Stimulated activated CD8-positive, alpha-beta memory T cell treated with anti-CD3 and anti-CD28 coated beads, Interleukin-7, amount 100 ng/mL, for 1 hour (primary cell): ENCODE data around the gene VPS37B.

ENCODE experiments used
- DNase-seq, 2 donors: peaks; one replicate each; pipeline ENCODE4 v3.0.0-alpha.2; 2020; ENCODE audit warnings: low read depth in 2 of 2

Gene VPS37B

DNA sequence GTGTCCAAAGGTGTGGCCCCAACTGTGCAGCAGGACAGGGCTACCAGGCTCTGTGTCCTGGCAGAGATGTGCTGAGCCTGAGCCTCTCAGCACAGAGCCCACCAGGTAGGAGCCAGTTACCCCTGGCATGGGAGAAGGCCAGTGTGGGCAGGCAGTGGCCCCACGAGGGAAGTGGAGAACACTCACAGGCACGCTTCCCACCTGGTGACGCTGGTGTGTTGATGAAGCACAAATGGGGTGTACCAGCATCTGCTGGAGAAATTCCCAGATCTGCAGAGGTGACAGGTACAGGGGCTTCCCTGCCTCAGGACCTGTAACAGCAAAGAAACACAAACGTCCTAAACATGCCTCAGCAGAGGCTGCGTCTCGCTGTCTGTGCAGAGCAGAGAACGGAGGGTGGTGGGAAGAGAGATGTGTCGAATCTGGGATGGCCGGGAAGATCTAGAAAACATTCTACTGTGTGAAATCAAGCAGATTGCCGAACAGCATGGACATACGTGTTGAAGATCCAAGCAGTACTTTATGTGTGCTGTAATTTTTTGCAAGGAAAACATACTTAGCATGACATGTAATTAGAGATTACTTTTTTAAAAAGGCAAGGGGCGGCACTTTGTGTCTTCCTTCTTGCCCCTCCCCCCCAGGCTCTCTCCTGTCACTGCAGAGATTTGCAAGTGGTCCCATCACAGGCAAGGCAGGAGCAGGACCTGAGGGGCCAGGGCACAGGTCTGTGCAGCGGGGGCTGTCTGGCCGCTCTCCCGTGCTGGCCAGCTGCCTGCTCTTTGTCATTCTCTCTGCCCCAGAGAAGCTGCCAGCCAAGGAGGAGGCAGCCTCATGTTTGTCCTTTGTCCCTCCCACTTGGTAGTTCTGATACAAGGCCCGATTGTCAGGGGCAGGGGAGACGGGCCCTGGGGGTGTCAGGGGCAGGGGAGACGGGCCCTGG lies 43.3 kb downstream of the VPS37B start:
- DNase-seq: no peak

DNA sequence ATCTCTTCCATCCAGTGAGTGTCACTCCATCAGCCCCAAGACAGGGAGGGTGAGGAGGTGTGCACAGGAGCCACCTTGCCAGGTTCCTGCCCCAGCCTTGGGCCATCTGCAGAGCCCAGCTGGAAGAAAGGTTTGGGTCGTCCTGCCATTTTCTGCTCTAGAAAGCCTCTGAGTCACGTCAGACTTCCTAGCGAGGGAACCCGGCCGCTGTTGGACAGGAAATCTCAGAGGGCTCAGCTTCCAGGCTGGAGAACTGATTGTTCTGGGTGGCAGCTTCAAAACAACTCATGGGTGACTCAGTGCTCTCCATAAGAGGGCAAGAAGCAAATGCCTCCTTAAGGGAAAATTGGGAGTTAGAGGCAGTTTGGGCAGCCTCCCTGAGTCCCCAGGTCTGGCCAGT lies 44.1 kb downstream of the VPS37B start:
- no peak for DNase-seq

GRCh38 chr12:122850695-122851350 lies 45.1 kb downstream of the VPS37B start:
- DNase-seq: no peak

DNA sequence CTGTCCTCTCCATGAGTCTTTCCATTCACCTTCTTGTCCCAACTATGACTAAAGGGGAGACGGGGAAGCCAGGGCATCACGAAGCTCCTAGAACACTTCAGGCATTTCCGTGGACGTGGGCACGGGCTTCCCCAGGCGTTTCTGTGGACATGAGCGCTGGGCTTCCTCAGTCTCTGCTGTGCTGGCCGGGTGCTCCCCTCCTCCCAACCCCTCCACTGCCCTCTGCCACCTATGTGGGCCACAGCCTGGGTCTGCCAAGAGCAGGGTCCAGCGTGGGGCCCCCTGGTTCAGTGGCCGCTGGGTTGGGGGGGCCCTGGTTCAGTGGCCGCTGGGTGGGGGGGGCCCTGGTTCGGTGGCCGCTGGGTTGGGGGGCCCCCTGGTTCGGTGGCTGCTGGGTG lies 45.9 kb downstream of the VPS37B start:
- no peak for DNase-seq

- DNase-seq: no peak
Observed at GRCh38 chr12:122849352-122850047, 46.4 kb downstream of the VPS37B start.

DNA sequence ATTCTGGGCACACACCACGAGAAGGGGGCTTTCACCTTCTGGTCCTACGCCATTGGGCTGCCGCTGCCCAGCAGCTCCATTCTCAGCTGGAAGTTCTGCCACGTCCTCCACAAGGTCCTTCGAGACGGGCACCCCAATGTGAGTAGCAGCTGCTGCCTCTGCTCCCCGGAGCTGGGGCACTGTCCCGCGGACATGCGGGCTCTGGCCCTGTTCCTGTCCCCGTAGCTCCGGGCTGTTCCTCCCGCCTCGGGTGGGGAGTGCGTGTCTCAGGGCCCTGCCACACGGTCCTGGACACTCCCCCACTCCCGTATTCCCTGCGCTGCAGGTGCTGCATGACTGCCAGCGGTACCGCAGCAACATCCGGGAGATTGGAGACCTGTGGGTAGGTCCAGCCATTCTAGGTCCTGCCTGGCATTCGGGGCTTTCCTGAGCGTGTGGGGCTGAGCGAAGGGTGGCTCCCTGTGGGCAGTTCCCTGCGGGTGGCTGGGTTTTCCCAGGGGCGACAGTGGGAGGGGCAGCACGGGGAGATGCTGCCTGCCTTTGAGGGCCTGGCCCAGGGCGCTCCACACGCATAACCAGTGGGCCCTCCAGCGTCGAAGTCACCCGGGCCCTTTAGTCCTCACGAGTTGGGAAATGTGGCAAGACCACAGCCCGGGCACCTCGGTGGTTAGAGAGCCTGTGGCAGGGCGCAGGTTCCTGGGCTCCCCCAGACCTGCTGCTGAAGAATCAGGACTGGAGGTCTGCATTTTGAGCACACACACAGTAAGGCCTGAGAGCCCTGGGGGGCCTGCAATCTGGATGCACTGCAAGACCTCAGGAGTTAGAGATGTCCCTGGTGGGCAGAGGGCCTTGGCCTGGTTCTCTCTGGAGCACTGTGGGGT lies 47.2 kb downstream of the VPS37B start:
- no peak for DNase-seq

DNA sequence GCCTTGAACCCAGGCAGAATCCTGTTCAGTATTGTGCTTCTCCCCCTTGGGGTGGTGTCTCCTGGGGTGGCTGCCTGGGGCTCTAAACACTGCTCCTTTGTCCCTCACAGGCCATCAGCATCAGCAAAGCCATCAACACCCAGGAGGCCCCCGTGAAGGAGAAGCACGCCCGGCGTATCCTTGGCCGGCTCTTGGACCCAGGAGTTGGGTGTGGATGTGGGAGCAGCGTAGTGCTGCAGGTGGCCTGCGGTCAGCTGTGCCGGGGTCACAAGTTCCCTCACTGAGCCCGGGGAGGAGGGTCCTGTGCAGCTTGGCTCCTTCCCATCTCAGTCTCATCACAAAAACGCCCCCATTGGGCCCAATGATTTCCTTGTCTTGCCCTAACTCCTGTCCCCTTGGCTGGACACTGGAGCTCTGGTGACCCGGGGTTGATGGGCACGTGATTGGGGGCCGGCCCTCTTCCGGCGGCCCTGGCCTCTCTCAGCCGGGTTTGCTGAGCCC lies 48.0 kb downstream of the VPS37B start:
- DNase-seq: no peak

DNA sequence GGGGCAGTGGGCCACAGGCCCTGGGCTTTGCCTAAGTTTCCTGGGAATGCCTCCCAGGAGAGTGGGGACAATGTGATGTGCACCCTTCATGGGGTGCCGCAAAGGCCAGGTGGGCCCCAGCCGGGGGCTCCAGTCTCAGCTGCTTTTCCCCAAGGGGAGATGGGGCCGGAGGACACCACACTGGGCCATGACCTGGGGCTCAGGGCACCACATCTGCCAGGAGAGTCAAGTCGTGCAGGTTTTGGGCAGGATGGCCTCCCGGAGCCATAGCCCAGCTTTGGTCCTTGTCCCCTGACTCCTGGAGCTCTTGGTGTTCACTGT lies 48.4 kb downstream of the VPS37B start:
- DNase-seq: no peak

DNA sequence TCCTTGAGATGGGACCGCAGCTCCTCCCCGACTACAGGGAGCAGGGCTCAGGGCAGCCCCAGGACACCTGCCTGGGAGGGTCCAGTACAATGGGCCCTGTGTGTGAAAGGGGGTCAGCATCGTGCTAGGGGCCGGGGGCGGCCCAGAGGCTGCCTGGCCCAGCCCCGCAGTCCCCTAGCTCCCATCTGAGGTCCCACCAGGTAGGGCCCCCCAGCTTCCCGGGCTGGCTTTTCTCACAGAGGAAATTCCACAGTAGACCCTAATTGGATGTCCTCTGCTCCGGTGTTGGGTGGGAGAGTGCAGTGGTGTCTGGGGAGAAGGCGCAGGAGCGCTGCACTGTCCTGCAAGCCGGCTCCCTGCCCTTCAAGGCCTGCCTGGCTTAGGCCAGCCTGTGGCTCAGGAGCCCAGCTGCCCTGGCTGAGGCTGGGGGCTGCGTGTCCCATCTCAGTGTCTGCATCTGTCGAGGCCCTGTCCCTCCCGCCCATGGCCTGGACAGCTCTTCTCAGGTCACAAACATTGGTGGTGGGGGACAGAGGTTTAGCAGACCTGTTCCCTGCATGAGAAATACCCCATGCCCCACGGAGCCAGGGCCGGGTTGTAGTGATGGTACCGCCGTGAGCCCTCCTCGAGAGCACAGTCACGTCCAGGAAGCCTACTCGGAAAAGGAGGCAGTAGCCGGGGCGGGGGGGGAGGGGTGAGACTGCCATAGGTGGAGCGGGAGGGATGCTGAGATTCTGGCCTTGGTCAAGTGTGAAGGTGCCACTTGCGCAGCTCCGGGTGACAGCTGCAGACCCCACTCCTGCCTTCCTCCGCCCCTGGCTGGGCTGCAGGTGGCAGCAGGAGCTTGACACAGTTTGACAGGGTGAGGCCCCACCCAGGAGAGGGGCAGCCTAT lies 49.1 kb downstream of the VPS37B start:
- no peak for DNase-seq

- no peak for DNase-seq
Observed at GRCh38 chr12:122845865-122846621, 49.9 kb downstream of the VPS37B start.

DNA sequence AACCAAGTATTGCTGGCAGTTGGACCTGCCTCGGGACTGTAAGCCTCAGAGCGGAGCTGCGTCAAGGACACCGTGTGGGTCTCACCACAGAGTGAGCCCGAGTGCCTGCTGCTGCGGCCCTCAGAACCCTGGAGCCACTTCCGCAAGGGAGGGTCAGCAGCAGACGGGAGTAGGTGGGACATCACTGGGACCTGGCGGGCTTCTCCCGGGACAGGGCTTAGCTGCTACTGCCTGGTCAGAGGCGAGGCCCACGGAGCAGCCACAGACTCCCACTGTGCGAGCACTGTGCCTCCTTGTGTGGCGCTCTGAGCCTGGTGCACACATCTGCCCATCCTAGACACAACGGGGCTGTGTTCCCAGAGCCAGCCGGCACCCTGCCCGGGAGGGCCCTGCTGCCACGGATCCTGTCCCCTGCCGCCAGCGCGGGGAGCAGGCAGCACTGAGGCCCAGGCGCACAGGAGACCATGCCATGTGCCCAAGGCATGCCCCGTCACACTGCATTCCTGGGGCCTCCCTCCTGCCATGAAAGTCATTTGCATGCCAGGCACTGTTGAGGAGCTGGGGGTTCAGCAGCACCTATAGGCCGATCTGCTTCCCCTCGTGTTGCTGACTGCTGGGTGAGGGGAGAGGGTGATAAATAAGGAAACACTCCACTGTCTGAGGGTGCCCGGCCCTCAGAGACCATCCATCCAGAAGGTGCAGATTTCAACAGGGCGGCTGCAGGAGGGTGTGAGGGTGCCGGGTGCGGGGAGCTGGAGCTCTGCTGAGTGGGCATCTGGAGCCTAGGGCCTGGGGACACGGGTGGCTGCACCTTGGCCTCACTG lies 50.7 kb downstream of the VPS37B start:
- no peak for DNase-seq

- no peak for DNase-seq
Observed at GRCh38 chr12:122844366-122844971, 51.5 kb downstream of the VPS37B start.

- DNase-seq: no peak
Observed at GRCh38 chr12:122843455-122843854, 52.5 kb downstream of the VPS37B start.

GRCh38 chr12:122842505-122843405 lies 53.2 kb downstream of the VPS37B start:
- DNase-seq: no peak

GRCh38 chr12:122841544-122842321 lies 54.2 kb downstream of the VPS37B start:
- no peak for DNase-seq
